H1 (cell line): ENCODE data around the gene ZMYM2. TPM values are rescaled to one million over a fixed set of nuclear protein-coding genes. Genes with fewer than 3 reads are reported as not detected.

ENCODE experiments used
- CTCF ChIA-PET: fragments of 300-600 bp; sonication (Branson Sonifier 250); formaldehyde crosslinking; loops from one replicate; lab custom pipeline; 2021; ENCODE audit not compliant: partially characterized antibody; lab: Charles Lee
- POLR2A ChIA-PET: fragments of 300-600 bp; sonication (Branson Sonifier 250); formaldehyde crosslinking; loops from one replicate; lab custom pipeline; 2021; ENCODE audit warnings: inconsistent platforms; ENCODE audit not compliant: partially characterized antibody; lab: Charles Lee
- DNase-seq, 2 experiments: peaks; one replicate each; pipeline versions ENCODE4 v3.0.0 to v3.0.0-alpha.2; 2010 to 2022; ENCODE audit warnings: low spot score in 2 of 2, low read depth in 1 of 2, mixed read lengths in 1 of 2
- FAIRE-seq: peaks from 2 replicates; lab custom pipeline; 2011; peaks lifted over from hg19 to GRCh38; lab: Jason Lieb, UNC
- H2AFZ ChIP-seq: 2 replicates; pipeline ENCODE4 v1.8.1; 2012; ENCODE audit warnings: low read length, inconsistent platforms
- H2AK5ac ChIP-seq: 2 replicates; pipeline ENCODE4 v1.6.1; 2013; ENCODE audit warnings: low read depth, low read length
- H2BK120ac ChIP-seq: replicated peaks from 2 replicates; pipeline ENCODE3; 2013; ENCODE audit warnings: low read depth, low read length, inconsistent platforms
- H2BK12ac ChIP-seq: 2 replicates; pipeline ENCODE4 v1.6.1; 2013; ENCODE audit warnings: low read depth, low read length
- H2BK15ac ChIP-seq: 2 replicates; pipeline ENCODE4 v1.6.1; 2013; ENCODE audit warnings: low read length
- H2BK20ac ChIP-seq: 2 replicates; pipeline ENCODE4 v1.6.1; 2013; ENCODE audit warnings: low read length
- H2BK5ac ChIP-seq: 2 replicates; pipeline ENCODE4 v1.6.1; 2013; ENCODE audit warnings: low read depth, low read length
- H3K14ac ChIP-seq: 2 replicates; pipeline ENCODE4 v1.6.1; 2013; ENCODE audit warnings: inconsistent platforms; ENCODE audit not compliant: insufficient read length
- H3K18ac ChIP-seq: 2 replicates; pipeline ENCODE4 v1.6.1; 2013; ENCODE audit warnings: low read length; ENCODE audit errors: extremely low read depth
- H3K23ac ChIP-seq: 2 replicates; pipeline ENCODE4 v1.6.1; 2013; ENCODE audit warnings: inconsistent platforms; ENCODE audit not compliant: insufficient read length
- H3K23me2 ChIP-seq: 2 replicates; pipeline ENCODE4 v1.6.1; 2013; ENCODE audit warnings: low read depth, low read length
- H3K27ac ChIP-seq: 2 replicates; pipeline ENCODE4 v1.6.1; 2011; ENCODE audit warnings: low read depth, low read length, inconsistent platforms
- H3K27me3 ChIP-seq, 4 experiments: replicated peaks in 1 of 4; 1 replicate in 1 of 4; 2 replicates in 3 of 4; pipeline versions ENCODE4 v1.6.1 to v1.8.1; 2011 to 2013; ENCODE audit warnings: low read length in 3 of 4, mild to moderate bottlenecking in 3 of 4, inconsistent platforms in 2 of 4, mixed read lengths in 2 of 4, moderate library complexity in 1 of 4; ENCODE audit not compliant: control insufficient read depth in 3 of 4, insufficient read depth in 3 of 4; ENCODE audit errors: extremely low read depth in 1 of 4
- H3K36me3 ChIP-seq, 4 experiments: 2 replicates each; pipeline versions ENCODE4 v1.6.1 to v1.8.1; 2011 to 2013; ENCODE audit warnings: mild to moderate bottlenecking in 4 of 4, low read length in 3 of 4, moderate library complexity in 2 of 4, control low read depth in 1 of 4, inconsistent platforms in 1 of 4; ENCODE audit not compliant: insufficient read depth in 4 of 4, control insufficient read depth in 2 of 4
- H3K4ac ChIP-seq: replicated peaks from 2 replicates; pipeline ENCODE3; 2013; ENCODE audit warnings: low read length, low read depth, mixed read lengths, inconsistent platforms; ENCODE audit not compliant: insufficient read length
- H3K4me1 ChIP-seq, 4 experiments: replicated peaks in 1 of 4; 1 replicate in 1 of 4; 2 replicates in 3 of 4; pipeline versions ENCODE4 v1.6.1 to v1.8.1; 2011 to 2013; ENCODE audit warnings: low read length in 3 of 4, inconsistent platforms in 2 of 4, mixed read lengths in 1 of 4; ENCODE audit not compliant: insufficient read depth in 4 of 4, control insufficient read depth in 3 of 4
- H3K4me2 ChIP-seq, 2 experiments: 2 replicates each; pipeline versions ENCODE4 v1.6.1 to v1.8.1; 2011 to 2013; ENCODE audit warnings: low read depth in 2 of 2, low read length in 2 of 2, control low read depth in 1 of 2, inconsistent platforms in 1 of 2, mild to moderate bottlenecking in 1 of 2; ENCODE audit not compliant: insufficient read depth in 1 of 2
- H3K4me3 ChIP-seq, 4 experiments: fragments of 200-600, 300-600 bp in 1 of 4; sonication (generic), shearing (Covaris generic), sonication (Bioruptor Twin) in 1 of 4; 2 replicates each; pipeline versions ENCODE4 v1.5.1 to v1.8.1; 2011 to 2016; ENCODE audit warnings: low read length in 4 of 4, low read depth in 3 of 4, control low read depth in 2 of 4, inconsistent platforms in 2 of 4, mild to moderate bottlenecking in 2 of 4, mixed read lengths in 1 of 4, moderate library complexity in 1 of 4; ENCODE audit not compliant: insufficient read depth in 2 of 4; ENCODE audit errors: extremely low read depth in 1 of 4
- H3K56ac ChIP-seq: replicated peaks from 2 replicates; pipeline ENCODE3; 2013; ENCODE audit warnings: low read depth, mild to moderate bottlenecking, mixed read lengths, low read length, inconsistent platforms; ENCODE audit not compliant: insufficient read length
- H3K79me1 ChIP-seq: 2 replicates; pipeline ENCODE4 v1.6.1; 2013; ENCODE audit warnings: low read depth, low read length, control low read depth
- H3K79me2 ChIP-seq, 2 experiments: 2 replicates each; pipeline versions ENCODE4 v1.6.1 to v1.8.1; 2012 to 2013; ENCODE audit warnings: low read length in 2 of 2, mild to moderate bottlenecking in 2 of 2, inconsistent platforms in 1 of 2; ENCODE audit not compliant: insufficient read depth in 2 of 2, control insufficient read depth in 1 of 2
- H3K9ac ChIP-seq, 4 experiments: replicated peaks in 1 of 4; 1 replicate in 1 of 4; 2 replicates in 3 of 4; pipeline versions ENCODE4 v1.6.1 to v1.8.1; 2011 to 2013; ENCODE audit warnings: low read depth in 3 of 4, low read length in 3 of 4, control low read depth in 2 of 4, mild to moderate bottlenecking in 2 of 4, moderate library complexity in 2 of 4, inconsistent platforms in 1 of 4; ENCODE audit errors: extremely low read depth in 1 of 4
- H3K9me3 ChIP-seq, 2 experiments: 2 replicates each; pipeline versions ENCODE4 v1.6.1 to v1.8.1; 2012 to 2013; ENCODE audit warnings: mild to moderate bottlenecking in 2 of 2, moderate library complexity in 2 of 2, control low read depth in 1 of 2, inconsistent platforms in 1 of 2, low read depth in 1 of 2, low read length in 1 of 2, mixed read lengths in 1 of 2; ENCODE audit not compliant: insufficient read depth in 2 of 2
- H4K20me1 ChIP-seq, 2 experiments: replicated peaks in 1 of 2; 2 replicates each; pipeline versions ENCODE3 to v1.8.1; 2011 to 2013; ENCODE audit warnings: inconsistent platforms in 2 of 2, low read length in 2 of 2, mild to moderate bottlenecking in 1 of 2; ENCODE audit not compliant: insufficient read depth in 2 of 2, control insufficient read depth in 1 of 2
- H4K5ac ChIP-seq: 2 replicates; pipeline ENCODE4 v1.6.1; 2013; ENCODE audit warnings: low read length, low read depth, mixed read lengths, inconsistent platforms; ENCODE audit not compliant: insufficient read length
- H4K8ac ChIP-seq: 2 replicates; pipeline ENCODE4 v1.8.0; 2013; ENCODE audit warnings: mild to moderate bottlenecking, moderate library complexity, low read length, inconsistent platforms; ENCODE audit not compliant: insufficient read depth; ENCODE audit errors: extremely low read depth
- H4K91ac ChIP-seq: replicated peaks from 2 replicates; pipeline ENCODE3; 2013; ENCODE audit warnings: low read length, mixed read lengths, inconsistent platforms; ENCODE audit not compliant: insufficient read length
- BRCA1 ChIP-seq: IDR thresholded peaks from 2 replicates; pipeline ENCODE4 v1.6.1; 2012; ENCODE audit warnings: low read depth, low read length, improper control_type of control experiment
- CEBPB ChIP-seq: IDR thresholded peaks from 2 replicates; pipeline ENCODE4 v1.6.1; 2012; ENCODE audit warnings: low read depth, low read length
- CHD2 ChIP-seq: IDR thresholded peaks from 2 replicates; pipeline ENCODE4 v1.6.1; 2012; ENCODE audit warnings: low read length, improper control_type of control experiment
- EZH2 ChIP-seq: fragments of 200-600 bp; sonication (generic); IDR thresholded peaks from 2 replicates; pipeline ENCODE4 v1.7.1; 2012; ENCODE audit warnings: low read depth, mild to moderate bottlenecking, moderate library complexity, low read length, inconsistent platforms; ENCODE audit not compliant: severe bottlenecking
- HDAC2 ChIP-seq, 2 experiments: fragments of 300-600 bp in 1 of 2; sonication (generic) in 1 of 2; IDR thresholded peaks; 2 replicates each; pipeline ENCODE4 v1.6.1; 2011 to 2012; ENCODE audit warnings: low read depth in 2 of 2, low read length in 2 of 2, mild to moderate bottlenecking in 2 of 2, moderate library complexity in 2 of 2, borderline replicate concordance in 1 of 2, inconsistent platforms in 1 of 2
- JUN ChIP-seq: IDR thresholded peaks from 2 replicates; pipeline ENCODE4 v1.6.1; 2011; ENCODE audit warnings: low read depth, mild to moderate bottlenecking, improper control_type of control experiment, low read length
- RNF2 ChIP-seq: fragments of 200-900, 300-1000 bp; sonication (generic); IDR thresholded peaks from 2 replicates; pipeline ENCODE4 v1.7.1; 2016; ENCODE audit warnings: borderline replicate concordance, low read depth, mild to moderate bottlenecking, antibody characterized with exemption, low read length; ENCODE audit not compliant: poor library complexity, severe bottlenecking; ENCODE audit errors: missing control alignments
- SAP30 ChIP-seq: fragments of 300-600 bp; sonication (generic); IDR thresholded peaks from 2 replicates; pipeline ENCODE4 v1.7.1; 2012; ENCODE audit warnings: low read length, moderate library complexity, mild to moderate bottlenecking, inconsistent platforms; ENCODE audit not compliant: insufficient read depth, insufficient replicate concordance
- SP2 ChIP-seq: IDR thresholded peaks from 2 replicates; pipeline ENCODE4 v1.6.1; 2012; ENCODE audit warnings: mild to moderate bottlenecking, low read length, inconsistent platforms
- SP4 ChIP-seq: IDR thresholded peaks from 2 replicates; pipeline ENCODE4 v1.6.1; 2012; ENCODE audit warnings: low read length, inconsistent platforms
- SRF ChIP-seq: IDR thresholded peaks from 2 replicates; pipeline ENCODE4 v1.6.1; 2011; ENCODE audit warnings: mild to moderate bottlenecking, low read depth, low read length, moderate library complexity
- WGBS, 2 experiments: shearing (Covaris generic) in 1 of 2; methylation state at CpG; one replicate each; pipeline versions ENCODE4 v1.1.6 to v1.1.7; 2013 to 2015; ENCODE audit warnings: low lambda C conversion rate in 2 of 2, mixed read lengths in 2 of 2, inconsistent platforms in 1 of 2, low coverage in 1 of 2, missing lambda C conversion rate in 1 of 2; ENCODE audit not compliant: insufficient replicate concordance in 2 of 2, insufficient coverage in 1 of 2, insufficient read length in 1 of 2; ENCODE audit errors: extremely low coverage in 1 of 2, missing lambda C conversion rate in 1 of 2; 5-methylcytosine and 5-hydroxymethylcytosine counted together
- polyA plus RNA-seq, 7 experiments: library from polyadenylated mRNA; depleted of rRNA in 3 of 7; stranded (reverse) in 5 of 7; unstranded in 2 of 7; fragments of >200 nt in 5 of 7; fragments of 200-250 nt in 2 of 7; gene quantifications; 1 replicate in 5 of 7; 2 replicates in 1 of 7; 4 replicates in 1 of 7; pipeline versions ENCODE4 v1.2.1 to v1.2.3, GENCODE V29; 2011 to 2013; ENCODE audit warnings: missing spikeins in 2 of 7, mixed read lengths in 2 of 7
- total RNA-seq: library from RNA; stranded (reverse); fragmentation: NEBNext Ultra II Directional; extraction: Animal tissue kit (Norgen Biotek cat#: 25700); gene quantifications from 2 replicates; pipeline ENCODE4 v1.2.1, GENCODE V29; 2021

The ZMYM2 gene
- total and polyA plus RNA-seq, 2 of the 8 experiments (the other 6 are each of a cell fraction or from before 2014, with no cell fraction given): 41.2 to 159 TPM

GRCh38 chr13:19962894-19963293, 4.4 kb downstream of the ZMYM2 start:
- no peaks in the 10 kb centered on the region for H3K27me3 ChIP-seq
- DNase-seq (no peak), FAIRE-seq (no peak)
- H4K20me1 ChIP-seq: peaks cover 13 to 18% of the 10 kb centered on the region in 2 experiments
- H3K79me2 ChIP-seq: peaks cover 31 to 87% of the 10 kb centered on the region in 2 experiments
- no peak overlapping the region for H4K5ac ChIP-seq
- H3K4ac ChIP-seq: no peak overlapping the region
- H4K8ac ChIP-seq: no peak overlapping the region
- H2BK15ac ChIP-seq: no peak overlapping the region
- POLR2A ChIA-PET: no interaction called here
- H4K91ac ChIP-seq: no peak overlapping the region
- peaks cover 0 to 6% (median 3%) of the 10 kb centered on the region in 4 experiments; a peak in 2 of 7 replicates for H3K4me1 ChIP-seq
- H3K23ac ChIP-seq: no peak overlapping the region
- peaks cover 0 to 42% (median 14%) of the 10 kb centered on the region in 4 experiments; a peak in 5 of 8 replicates for H3K36me3 ChIP-seq
- no peak overlapping the region for H2BK12ac ChIP-seq
- no peak overlapping the region for H2BK120ac ChIP-seq
- no peak overlapping the region for H3K9ac ChIP-seq
- TF ChIP-seq EZH2 (no peak), RNF2 (no peak), SAP30 (no peak), CEBPB (no peak), SRF (no peak), HDAC2 (IDR thresholded peaks at IDR 0.05; ENCODE audit: borderline replicate concordance in 1 of 2, low read depth in 2 of 2, low read length in 2 of 2) (no peak), BRCA1 (no peak), SP2 (no peak), CHD2 (no peak), SP4 (no peak), JUN (no peak)
- H3K23me2 ChIP-seq: peaks cover 4% of the 10 kb centered on the region
- no peak overlapping the region for H2BK20ac ChIP-seq
- WGBS, 2 experiments: 94% methylated on average over 10 of the region's 10 CpGs; no CpG with 5 or more reads in 1 of the 2 experiments
- H3K18ac ChIP-seq: no peak overlapping the region
- H3K9me3 ChIP-seq: no peaks in the 10 kb centered on the region
- H3K79me1 ChIP-seq: no peaks in the 10 kb centered on the region
- H3K4me3 ChIP-seq: no peak overlapping the region
- no peak overlapping the region for H2BK5ac ChIP-seq
- H3K56ac ChIP-seq: no peak overlapping the region
- H3K4me2 ChIP-seq: no peak overlapping the region
- no peak overlapping the region for H2AK5ac ChIP-seq
- no peak overlapping the region for H2AFZ ChIP-seq
- H3K14ac ChIP-seq: no peak overlapping the region
- H3K27ac ChIP-seq: no peak overlapping the region
- CTCF ChIA-PET: no interaction called here
